Lower leg skin (tissue), 3 donors: ENCODE results near the gene SMIM13.

Source experiments
- CTCF ChIP-seq, 3 donors: fragments of 450-650 bp; IDR thresholded peaks; one replicate each; pipeline ENCODE4 v1.5.1; 2016; ENCODE audit warnings: antibody characterized with exemption in 3 of 3, mild to moderate bottlenecking in 3 of 3, moderate library complexity in 2 of 3
- POLR2A ChIP-seq, 2 donors: fragments of 450-650 bp; IDR thresholded peaks; one replicate each; pipeline ENCODE4 v1.6.1; 2016 to 2017; ENCODE audit warnings: antibody characterized with exemption in 2 of 2, mild to moderate bottlenecking in 1 of 2, moderate library complexity in 1 of 2

GRCh38 chr6:11168091-11168635, 74.5 kb downstream of the SMIM13 start:
- TF ChIP-seq POLR2A (IDR thresholded peaks at IDR 0.05) (no peak), CTCF (IDR thresholded peaks at IDR 0.05) (no peak)
